Measurements from ENCODE around the gene CPLX3.

DNA sequence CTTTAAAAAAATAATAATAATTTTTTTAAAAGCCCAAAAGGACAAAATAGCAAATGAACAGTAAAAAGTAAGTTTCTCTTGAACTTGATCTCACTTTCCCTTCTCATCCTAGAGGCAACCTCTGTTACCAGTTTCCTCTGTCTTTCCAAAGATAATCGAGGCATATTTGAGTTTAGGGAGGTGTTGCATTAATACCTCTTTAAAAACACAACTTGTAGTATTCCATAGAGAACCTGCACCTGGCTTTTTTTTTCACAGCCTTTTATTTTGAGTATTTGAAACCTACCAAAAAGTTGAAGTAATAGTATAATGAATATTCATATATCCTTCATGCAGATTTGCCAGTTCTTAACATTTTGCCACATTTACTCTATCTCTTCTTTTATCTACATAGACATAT is 35.4 kb upstream of the CPLX3 start:
- TF ChIP-seq SIN3A (IDR thresholded peaks at IDR 0.05; ENCODE audit: borderline replicate concordance, insufficient read depth, low read length): no peak
- TF ChIP-seq, protein P1, sequence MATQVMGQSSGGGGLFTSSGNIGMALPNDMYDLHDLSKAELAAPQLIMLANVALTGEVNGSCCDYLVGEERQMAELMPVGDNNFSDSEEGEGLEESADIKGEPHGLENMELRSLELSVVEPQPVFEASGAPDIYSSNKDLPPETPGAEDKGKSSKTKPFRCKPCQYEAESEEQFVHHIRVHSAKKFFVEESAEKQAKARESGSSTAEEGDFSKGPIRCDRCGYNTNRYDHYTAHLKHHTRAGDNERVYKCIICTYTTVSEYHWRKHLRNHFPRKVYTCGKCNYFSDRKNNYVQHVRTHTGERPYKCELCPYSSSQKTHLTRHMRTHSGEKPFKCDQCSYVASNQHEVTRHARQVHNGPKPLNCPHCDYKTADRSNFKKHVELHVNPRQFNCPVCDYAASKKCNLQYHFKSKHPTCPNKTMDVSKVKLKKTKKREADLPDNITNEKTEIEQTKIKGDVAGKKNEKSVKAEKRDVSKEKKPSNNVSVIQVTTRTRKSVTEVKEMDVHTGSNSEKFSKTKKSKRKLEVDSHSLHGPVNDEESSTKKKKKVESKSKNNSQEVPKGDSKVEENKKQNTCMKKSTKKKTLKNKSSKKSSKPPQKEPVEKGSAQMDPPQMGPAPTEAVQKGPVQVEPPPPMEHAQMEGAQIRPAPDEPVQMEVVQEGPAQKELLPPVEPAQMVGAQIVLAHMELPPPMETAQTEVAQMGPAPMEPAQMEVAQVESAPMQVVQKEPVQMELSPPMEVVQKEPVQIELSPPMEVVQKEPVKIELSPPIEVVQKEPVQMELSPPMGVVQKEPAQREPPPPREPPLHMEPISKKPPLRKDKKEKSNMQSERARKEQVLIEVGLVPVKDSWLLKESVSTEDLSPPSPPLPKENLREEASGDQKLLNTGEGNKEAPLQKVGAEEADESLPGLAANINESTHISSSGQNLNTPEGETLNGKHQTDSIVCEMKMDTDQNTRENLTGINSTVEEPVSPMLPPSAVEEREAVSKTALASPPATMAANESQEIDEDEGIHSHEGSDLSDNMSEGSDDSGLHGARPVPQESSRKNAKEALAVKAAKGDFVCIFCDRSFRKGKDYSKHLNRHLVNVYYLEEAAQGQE (IDR thresholded peaks at IDR 0.05; ENCODE audit: insufficient read depth in 1 of 2, low read depth in 2 of 2, low read length in 2 of 2): no peak
- no peak for TF ChIP-seq POLR2AphosphoS5 (IDR thresholded peaks at IDR 0.05; ENCODE audit: low read depth, low read length)
